SK-N-SH (cell line): ENCODE results near the gene GMCL1. TPM values are rescaled to one million over a fixed set of nuclear protein-coding genes. Genes with fewer than 3 reads are reported as not detected.

Source experiments
- CTCF ChIA-PET: fragments of 300-600, 350-600 bp; formaldehyde crosslinking; extraction: SDS; loops from one replicate; lab custom pipeline; 2021; lab: Yijun Ruan, JAX
- POLR2A ChIA-PET: fragments of 350-600 bp; sonication (Branson Sonifier 250); formaldehyde crosslinking; extraction: SDS; loops from one replicate; lab custom pipeline; 2020; ENCODE audit warnings: antibody characterized with exemption, inconsistent platforms; lab: Yijun Ruan, JAX
- DNase-seq: peaks from one replicate; pipeline ENCODE4 v3.0.0; 2012
- H2AFZ ChIP-seq: fragments of 200-600 bp; sonication (generic); 2 replicates; pipeline ENCODE4 v1.8.1; 2016; ENCODE audit warnings: antibody characterized with exemption, mild to moderate bottlenecking, low read depth
- H3F3A ChIP-seq: fragments of 200-600 bp; sonication (generic); replicated peaks from 2 replicates; pipeline ENCODE3; 2016; ENCODE audit warnings: antibody characterized with exemption, mild to moderate bottlenecking; ENCODE audit not compliant: insufficient read depth
- H3K27ac ChIP-seq, 2 experiments: fragments of 200-500 bp in 1 of 2; fragments of 200-600 bp in 1 of 2; sonication (Bioruptor generic) in 1 of 2; sonication (generic), shearing (Covaris generic) in 1 of 2; 2 replicates each; pipeline versions ENCODE4 v1.5.1 to v1.6.1; 2014 to 2016; ENCODE audit warnings: low read depth in 2 of 2, inconsistent platforms in 1 of 2, low read length in 1 of 2, mild to moderate bottlenecking in 1 of 2, mixed read lengths in 1 of 2
- H3K27me3 ChIP-seq: fragments of 200-600 bp; sonication (generic), shearing (Covaris generic); 2 replicates; pipeline ENCODE4 v1.6.1; 2016; ENCODE audit warnings: mixed run types; ENCODE audit not compliant: insufficient read depth
- H3K36me3 ChIP-seq, 2 experiments: fragments of 200-500 bp in 1 of 2; fragments of 200-600 bp in 1 of 2; sonication (Bioruptor generic) in 1 of 2; sonication (generic) in 1 of 2; replicated peaks in 1 of 2; 2 replicates each; pipeline versions ENCODE3 to v1.5.1; 2014 to 2016; ENCODE audit warnings: low read length in 1 of 2, mild to moderate bottlenecking in 1 of 2; ENCODE audit not compliant: insufficient read depth in 2 of 2, control insufficient read depth in 1 of 2
- H3K4me1 ChIP-seq, 2 experiments: fragments of 200-500 bp in 1 of 2; fragments of 200-600 bp in 1 of 2; sonication (Bioruptor generic) in 1 of 2; sonication (generic), shearing (Covaris generic) in 1 of 2; 2 replicates each; pipeline versions ENCODE4 v1.5.1 to v1.6.1; 2014 to 2016; ENCODE audit warnings: low read depth in 1 of 2, low read length in 1 of 2, mixed run types in 1 of 2; ENCODE audit not compliant: insufficient read depth in 2 of 2, control insufficient read depth in 1 of 2
- H3K4me2 ChIP-seq: fragments of 200-600 bp; sonication (generic), shearing (Covaris generic); 2 replicates; pipeline ENCODE4 v1.6.1; 2017; ENCODE audit warnings: mixed run types
- H3K4me3 ChIP-seq, 2 experiments: fragments of 200-500 bp in 1 of 2; fragments of 200-600 bp in 1 of 2; sonication (Bioruptor generic) in 1 of 2; sonication (generic), shearing (Covaris generic) in 1 of 2; 2 replicates each; pipeline versions ENCODE4 v1.5.1 to v1.8.1; 2014 to 2016; ENCODE audit warnings: low read depth in 2 of 2, inconsistent platforms in 1 of 2, low read length in 1 of 2, mild to moderate bottlenecking in 1 of 2, mixed read lengths in 1 of 2, moderate library complexity in 1 of 2
- H3K79me2 ChIP-seq: fragments of 200-600 bp; sonication (generic); 2 replicates; pipeline ENCODE4 v1.8.1; 2017; ENCODE audit warnings: mild to moderate bottlenecking; ENCODE audit not compliant: insufficient read depth
- H3K9ac ChIP-seq: fragments of 200-600 bp; sonication (generic); 2 replicates; pipeline ENCODE4 v1.6.1; 2017; ENCODE audit warnings: mixed run types
- H3K9me2 ChIP-seq: fragments of 200-600 bp; sonication (generic); 2 replicates; pipeline ENCODE4 v1.6.1; 2017; ENCODE audit warnings: mixed run types
- H3K9me3 ChIP-seq: fragments of 200-600 bp; sonication (generic); 2 replicates; pipeline ENCODE4 v1.6.1; 2017; ENCODE audit warnings: mixed run types, mild to moderate bottlenecking, moderate library complexity
- H4K20me1 ChIP-seq: fragments of 200-600 bp; sonication (generic); 2 replicates; pipeline ENCODE4 v1.6.1; 2017; ENCODE audit warnings: mild to moderate bottlenecking, mixed run types; ENCODE audit not compliant: insufficient read depth
- ELF1 ChIP-seq: IDR thresholded peaks from 2 replicates; pipeline ENCODE4 v1.4.0; 2012
- FOXJ3 ChIP-seq: sonication (generic); formaldehyde crosslinking; IDR thresholded peaks from 2 replicates; pipeline ENCODE4 v1.5.1; 2020; ENCODE audit warnings: mild to moderate bottlenecking, missing genetic modification reagents
- GABPA ChIP-seq: IDR thresholded peaks from 2 replicates; pipeline ENCODE4 v1.4.0; 2012; ENCODE audit warnings: low read depth, mild to moderate bottlenecking
- JUND ChIP-seq: IDR thresholded peaks from 2 replicates; pipeline ENCODE4 v1.4.0; 2012
- MEF2A ChIP-seq: IDR thresholded peaks from 2 replicates; pipeline ENCODE4 v1.4.0; 2012; ENCODE audit warnings: low read depth, borderline replicate concordance
- NFIC ChIP-seq: IDR thresholded peaks from 2 replicates; pipeline ENCODE4 v1.4.0; 2012; ENCODE audit warnings: borderline replicate concordance
- POLR2AphosphoS5 ChIP-seq: IDR thresholded peaks from 2 replicates; pipeline ENCODE4 v1.6.1; 2012; ENCODE audit warnings: low read depth, low read length
- RAD21 ChIP-seq: IDR thresholded peaks from 2 replicates; pipeline ENCODE4 v1.6.1; 2012; ENCODE audit warnings: mild to moderate bottlenecking, low read length
- RCOR1 ChIP-seq: fragments of 150-350 bp; IDR thresholded peaks from 2 replicates; pipeline ENCODE4 v1.6.1; 2017; ENCODE audit warnings: antibody characterized with exemption, low read length
- RFX5 ChIP-seq: IDR thresholded peaks from 2 replicates; pipeline ENCODE4 v1.6.1; 2012; ENCODE audit warnings: mild to moderate bottlenecking, improper control_type of control experiment, low read length
- SIN3A ChIP-seq: IDR thresholded peaks from 2 replicates; pipeline ENCODE4 v1.6.1; 2012; ENCODE audit warnings: low read depth, mild to moderate bottlenecking, low read length, moderate library complexity, borderline replicate concordance
- TCF12 ChIP-seq: IDR thresholded peaks from 2 replicates; pipeline ENCODE4 v1.4.0; 2012
- WGBS: methylation state at CpG from one replicate; pipeline ENCODE4 v1.1.6; 2017; ENCODE audit warnings: low lambda C conversion rate; 5-methylcytosine and 5-hydroxymethylcytosine counted together
- polyA plus RNA-seq, 3 experiments: library from polyadenylated mRNA; depleted of rRNA; stranded (reverse); fragments of >200 nt; gene quantifications; 2 replicates each; pipeline ENCODE4 v1.2.3, GENCODE V29; 2012
- TF ChIP-seq, protein P1 (sequence below): IDR thresholded peaks from 2 replicates; pipeline ENCODE4 v1.4.0; 2012; ENCODE audit warnings: low read depth, borderline replicate concordance
- TF ChIP-seq, protein P2 (sequence below): IDR thresholded peaks from 2 replicates; pipeline ENCODE4; 2012
- TF ChIP-seq, protein P3 (sequence below): IDR thresholded peaks from 2 replicates; pipeline ENCODE4 v1.4.0; 2012; ENCODE audit warnings: low read depth
- TF ChIP-seq, protein P4 (sequence below): IDR thresholded peaks from 2 replicates; pipeline ENCODE4 v1.6.1; 2012; ENCODE audit warnings: mild to moderate bottlenecking, low read depth, low read length, moderate library complexity
- TF ChIP-seq, protein P5 (sequence below): IDR thresholded peaks from 2 replicates; pipeline ENCODE4 v1.4.0; 2012; ENCODE audit warnings: low read depth, borderline replicate concordance
- TF ChIP-seq, protein P6 (sequence below): fragments of 150-350 bp; IDR thresholded peaks from 2 replicates; pipeline ENCODE4 v1.6.1; 2016; ENCODE audit warnings: mild to moderate bottlenecking, low read depth, low read length

The GMCL1 gene
- polyA plus RNA-seq, 1 of the 3 experiments (the other 2 are of a cell fraction), result 6.2 TPM

DNA sequence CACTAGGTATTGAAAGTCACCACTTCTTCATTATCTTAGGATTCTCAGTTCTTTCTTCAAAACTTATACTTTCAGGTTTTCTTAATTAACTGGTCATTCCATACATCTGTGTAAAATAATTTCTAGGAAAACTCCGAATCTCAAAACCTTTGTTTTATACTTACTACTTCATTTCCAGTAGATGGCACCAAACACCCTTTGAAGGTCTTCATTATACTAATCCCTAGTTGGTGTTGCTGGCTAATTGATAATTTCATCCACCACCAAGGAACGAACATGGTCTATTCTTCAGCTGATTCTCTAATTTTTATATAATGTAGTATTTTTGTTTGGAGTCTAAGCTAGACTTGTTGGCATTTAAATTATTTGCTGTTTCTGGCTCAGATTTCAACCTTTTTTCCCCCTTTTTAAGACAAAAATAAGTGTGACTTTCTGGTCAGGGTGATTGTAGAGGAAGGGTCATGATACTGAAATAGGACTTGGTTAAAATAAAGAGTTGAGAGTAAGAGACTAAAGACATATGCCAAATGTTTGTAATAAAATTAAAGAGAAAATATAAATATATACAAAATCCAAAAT is 82.6 kb downstream of the GMCL1 start (continued):
- TF ChIP-seq, protein P1, sequence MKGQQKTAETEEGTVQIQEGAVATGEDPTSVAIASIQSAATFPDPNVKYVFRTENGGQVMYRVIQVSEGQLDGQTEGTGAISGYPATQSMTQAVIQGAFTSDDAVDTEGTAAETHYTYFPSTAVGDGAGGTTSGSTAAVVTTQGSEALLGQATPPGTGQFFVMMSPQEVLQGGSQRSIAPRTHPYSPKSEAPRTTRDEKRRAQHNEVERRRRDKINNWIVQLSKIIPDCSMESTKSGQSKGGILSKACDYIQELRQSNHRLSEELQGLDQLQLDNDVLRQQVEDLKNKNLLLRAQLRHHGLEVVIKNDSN, result no peak
- TF ChIP-seq GABPA (no peak), ELF1 (no peak)

DNA sequence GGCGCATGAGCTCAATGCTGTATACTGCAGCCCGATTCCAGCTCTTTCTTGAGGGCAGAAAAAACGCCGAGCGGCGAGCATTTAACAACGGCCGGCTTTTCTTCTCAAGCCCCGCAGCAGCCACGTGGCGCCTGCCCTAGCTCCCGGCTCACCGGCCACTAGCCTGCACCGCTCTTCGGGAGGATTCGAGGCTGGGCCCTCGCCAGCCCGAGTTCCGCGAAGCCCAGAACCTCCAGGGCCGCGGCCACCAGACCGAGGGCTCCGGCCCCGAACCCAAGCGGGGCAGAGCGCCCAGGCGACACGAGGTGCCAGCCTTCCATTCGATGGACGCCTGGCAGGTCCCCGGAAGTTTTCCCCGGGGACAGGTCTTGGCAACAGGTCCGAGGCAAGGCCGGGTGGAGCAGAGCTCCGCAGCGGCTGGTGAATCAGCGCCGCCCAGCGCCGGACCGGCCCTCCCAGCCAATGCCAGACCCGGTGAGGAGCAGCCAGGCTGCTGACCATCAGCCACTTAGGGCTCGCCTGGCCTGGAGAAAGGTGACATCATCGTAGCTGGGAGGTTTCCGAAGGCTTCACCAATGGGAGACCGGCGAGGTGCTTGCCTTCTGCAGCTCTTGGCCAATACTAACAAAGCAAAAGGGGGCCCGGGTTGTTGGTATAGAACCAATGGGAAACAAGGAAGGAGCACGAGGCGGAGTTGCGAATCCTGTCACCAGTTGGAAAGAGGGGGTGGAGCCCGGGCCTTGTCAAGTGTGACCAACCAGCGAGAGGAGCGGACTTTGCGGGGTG is 84.9 kb downstream of the GMCL1 start:
- Histone ChIP-seq H3K4me3 (peak overlapping the region; percentile 68 to 80), H3K4me2 (peak overlapping the region; percentile 91), H3K79me2 (peaks cover 10% of the 10 kb centered on the region; the same call in 1 of the 2 replicates), H3K27ac (peak overlapping the region; percentile 88 to 93), H4K20me1 (no peaks in the 10 kb centered on the region), H3K9ac (peak overlapping the region; percentile 84), H3K27me3 (no peaks in the 10 kb centered on the region), H3K9me3 (no peaks in the 10 kb centered on the region), H2AFZ (peak overlapping the region; percentile 61), H3K4me1 (peaks cover 2 to 7% of the 10 kb centered on the region in 2 experiments; a peak in 3 of 4 replicates), H3F3A (peaks cover 39% of the 10 kb centered on the region), H3K36me3 (peaks cover 18 to 32% of the 10 kb centered on the region in 2 experiments), H3K9me2 (no peaks in the 10 kb centered on the region)
- ChIA-PET POLR2A (interaction anchor here (0.7 to 2.7 kb wide), 18 partner anchors 20 to 388 kb away, joined by 3 to 38 read pairs (median 10); partner anchors contain the start of genes C2orf42, FAM136A, PCYOX1 and SNRNP27), CTCF (interaction anchor here (0.6 to 7.2 kb wide), 13 partner anchors 20 to 387 kb away, joined by 3 to 74 read pairs (median 4); partner anchors contain the start of genes C2orf42, FAM136A and SNRPG)
- WGBS, result 0% methylated on average over 13 of the region's 56 CpGs
- peak; percentile 93 for DNase-seq
- TF ChIP-seq, protein P2, sequence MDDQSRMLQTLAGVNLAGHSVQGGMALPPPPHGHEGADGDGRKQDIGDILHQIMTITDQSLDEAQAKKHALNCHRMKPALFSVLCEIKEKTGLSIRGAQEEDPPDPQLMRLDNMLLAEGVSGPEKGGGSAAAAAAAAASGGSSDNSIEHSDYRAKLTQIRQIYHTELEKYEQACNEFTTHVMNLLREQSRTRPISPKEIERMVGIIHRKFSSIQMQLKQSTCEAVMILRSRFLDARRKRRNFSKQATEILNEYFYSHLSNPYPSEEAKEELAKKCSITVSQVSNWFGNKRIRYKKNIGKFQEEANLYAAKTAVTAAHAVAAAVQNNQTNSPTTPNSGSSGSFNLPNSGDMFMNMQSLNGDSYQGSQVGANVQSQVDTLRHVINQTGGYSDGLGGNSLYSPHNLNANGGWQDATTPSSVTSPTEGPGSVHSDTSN, result peak; percentile 70; the same call in 1 of the 2 replicates
- TF ChIP-seq RAD21 (peak; percentile 38; the same call in 1 of the 2 replicates), RCOR1 (0 out of 2 replicates have a peak, but pooled peaks have one; percentile 2), NFIC (peak; percentile 57; the same call in 1 of the 2 replicates), POLR2AphosphoS5 (peak; percentile 90), JUND (peak; percentile 4; the same call in 1 of the 2 replicates), TCF12 (no peak), FOXJ3 (CRISPR knock-in tag) (no peak), GABPA (no peak; the same call in 1 of the 2 replicates), RFX5 (peak; percentile 100), SIN3A (0 out of 2 replicates have a peak, but pooled peaks have one; percentile 79), MEF2A (no peak)
- TF ChIP-seq, protein P1, result 0 out of 2 replicates have a peak, but pooled peaks have one; percentile 4
- TF ChIP-seq, protein P3, sequence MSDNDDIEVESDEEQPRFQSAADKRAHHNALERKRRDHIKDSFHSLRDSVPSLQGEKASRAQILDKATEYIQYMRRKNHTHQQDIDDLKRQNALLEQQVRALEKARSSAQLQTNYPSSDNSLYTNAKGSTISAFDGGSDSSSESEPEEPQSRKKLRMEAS, result peak; percentile 86
- TF ChIP-seq, protein P4, sequence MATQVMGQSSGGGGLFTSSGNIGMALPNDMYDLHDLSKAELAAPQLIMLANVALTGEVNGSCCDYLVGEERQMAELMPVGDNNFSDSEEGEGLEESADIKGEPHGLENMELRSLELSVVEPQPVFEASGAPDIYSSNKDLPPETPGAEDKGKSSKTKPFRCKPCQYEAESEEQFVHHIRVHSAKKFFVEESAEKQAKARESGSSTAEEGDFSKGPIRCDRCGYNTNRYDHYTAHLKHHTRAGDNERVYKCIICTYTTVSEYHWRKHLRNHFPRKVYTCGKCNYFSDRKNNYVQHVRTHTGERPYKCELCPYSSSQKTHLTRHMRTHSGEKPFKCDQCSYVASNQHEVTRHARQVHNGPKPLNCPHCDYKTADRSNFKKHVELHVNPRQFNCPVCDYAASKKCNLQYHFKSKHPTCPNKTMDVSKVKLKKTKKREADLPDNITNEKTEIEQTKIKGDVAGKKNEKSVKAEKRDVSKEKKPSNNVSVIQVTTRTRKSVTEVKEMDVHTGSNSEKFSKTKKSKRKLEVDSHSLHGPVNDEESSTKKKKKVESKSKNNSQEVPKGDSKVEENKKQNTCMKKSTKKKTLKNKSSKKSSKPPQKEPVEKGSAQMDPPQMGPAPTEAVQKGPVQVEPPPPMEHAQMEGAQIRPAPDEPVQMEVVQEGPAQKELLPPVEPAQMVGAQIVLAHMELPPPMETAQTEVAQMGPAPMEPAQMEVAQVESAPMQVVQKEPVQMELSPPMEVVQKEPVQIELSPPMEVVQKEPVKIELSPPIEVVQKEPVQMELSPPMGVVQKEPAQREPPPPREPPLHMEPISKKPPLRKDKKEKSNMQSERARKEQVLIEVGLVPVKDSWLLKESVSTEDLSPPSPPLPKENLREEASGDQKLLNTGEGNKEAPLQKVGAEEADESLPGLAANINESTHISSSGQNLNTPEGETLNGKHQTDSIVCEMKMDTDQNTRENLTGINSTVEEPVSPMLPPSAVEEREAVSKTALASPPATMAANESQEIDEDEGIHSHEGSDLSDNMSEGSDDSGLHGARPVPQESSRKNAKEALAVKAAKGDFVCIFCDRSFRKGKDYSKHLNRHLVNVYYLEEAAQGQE, result 0 out of 2 replicates have a peak, but pooled peaks have one; percentile 5
- TF ChIP-seq, protein P5, sequence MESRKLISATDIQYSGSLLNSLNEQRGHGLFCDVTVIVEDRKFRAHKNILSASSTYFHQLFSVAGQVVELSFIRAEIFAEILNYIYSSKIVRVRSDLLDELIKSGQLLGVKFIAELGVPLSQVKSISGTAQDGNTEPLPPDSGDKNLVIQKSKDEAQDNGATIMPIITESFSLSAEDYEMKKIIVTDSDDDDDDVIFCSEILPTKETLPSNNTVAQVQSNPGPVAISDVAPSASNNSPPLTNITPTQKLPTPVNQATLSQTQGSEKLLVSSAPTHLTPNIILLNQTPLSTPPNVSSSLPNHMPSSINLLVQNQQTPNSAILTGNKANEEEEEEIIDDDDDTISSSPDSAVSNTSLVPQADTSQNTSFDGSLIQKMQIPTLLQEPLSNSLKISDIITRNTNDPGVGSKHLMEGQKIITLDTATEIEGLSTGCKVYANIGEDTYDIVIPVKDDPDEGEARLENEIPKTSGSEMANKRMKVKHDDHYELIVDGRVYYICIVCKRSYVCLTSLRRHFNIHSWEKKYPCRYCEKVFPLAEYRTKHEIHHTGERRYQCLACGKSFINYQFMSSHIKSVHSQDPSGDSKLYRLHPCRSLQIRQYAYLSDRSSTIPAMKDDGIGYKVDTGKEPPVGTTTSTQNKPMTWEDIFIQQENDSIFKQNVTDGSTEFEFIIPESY, result no peak
- TF ChIP-seq, protein P6, sequence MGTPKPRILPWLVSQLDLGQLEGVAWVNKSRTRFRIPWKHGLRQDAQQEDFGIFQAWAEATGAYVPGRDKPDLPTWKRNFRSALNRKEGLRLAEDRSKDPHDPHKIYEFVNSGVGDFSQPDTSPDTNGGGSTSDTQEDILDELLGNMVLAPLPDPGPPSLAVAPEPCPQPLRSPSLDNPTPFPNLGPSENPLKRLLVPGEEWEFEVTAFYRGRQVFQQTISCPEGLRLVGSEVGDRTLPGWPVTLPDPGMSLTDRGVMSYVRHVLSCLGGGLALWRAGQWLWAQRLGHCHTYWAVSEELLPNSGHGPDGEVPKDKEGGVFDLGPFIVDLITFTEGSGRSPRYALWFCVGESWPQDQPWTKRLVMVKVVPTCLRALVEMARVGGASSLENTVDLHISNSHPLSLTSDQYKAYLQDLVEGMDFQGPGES, result peak; percentile 74
